OCI-LY1 (cell line): Measurements from ENCODE around the gene VGLL4.

Experiments
- EZH2 ChIP-seq: fragments of 200-600 bp; sonication (generic), shearing (Covaris generic); IDR thresholded peaks from 2 replicates; pipeline ENCODE4 v1.8.0; 2017; ENCODE audit warnings: borderline replicate concordance, mixed run types, mild to moderate bottlenecking, antibody characterized with exemption, low read length, moderate library complexity, mixed read lengths
- TF ChIP-seq, protein P1 (sequence below): fragments of 200-600 bp; sonication (generic), shearing (Covaris generic); IDR thresholded peaks from 2 replicates; pipeline ENCODE4 v1.5.1; 2017; ENCODE audit warnings: mild to moderate bottlenecking, antibody characterized with exemption, low read length, moderate library complexity, mixed read lengths

- TF ChIP-seq EZH2: no peak
- TF ChIP-seq, protein P1, sequence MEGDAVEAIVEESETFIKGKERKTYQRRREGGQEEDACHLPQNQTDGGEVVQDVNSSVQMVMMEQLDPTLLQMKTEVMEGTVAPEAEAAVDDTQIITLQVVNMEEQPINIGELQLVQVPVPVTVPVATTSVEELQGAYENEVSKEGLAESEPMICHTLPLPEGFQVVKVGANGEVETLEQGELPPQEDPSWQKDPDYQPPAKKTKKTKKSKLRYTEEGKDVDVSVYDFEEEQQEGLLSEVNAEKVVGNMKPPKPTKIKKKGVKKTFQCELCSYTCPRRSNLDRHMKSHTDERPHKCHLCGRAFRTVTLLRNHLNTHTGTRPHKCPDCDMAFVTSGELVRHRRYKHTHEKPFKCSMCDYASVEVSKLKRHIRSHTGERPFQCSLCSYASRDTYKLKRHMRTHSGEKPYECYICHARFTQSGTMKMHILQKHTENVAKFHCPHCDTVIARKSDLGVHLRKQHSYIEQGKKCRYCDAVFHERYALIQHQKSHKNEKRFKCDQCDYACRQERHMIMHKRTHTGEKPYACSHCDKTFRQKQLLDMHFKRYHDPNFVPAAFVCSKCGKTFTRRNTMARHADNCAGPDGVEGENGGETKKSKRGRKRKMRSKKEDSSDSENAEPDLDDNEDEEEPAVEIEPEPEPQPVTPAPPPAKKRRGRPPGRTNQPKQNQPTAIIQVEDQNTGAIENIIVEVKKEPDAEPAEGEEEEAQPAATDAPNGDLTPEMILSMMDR: no peak
Measured at GRCh38 chr3:11565072-11565471, 78.6 kb downstream of the VGLL4 start.
